Hepatic stellate cell (primary cell): ENCODE measurements around the gene HEYL.

Experiments
- DNase-seq: peaks from one replicate; pipeline ENCODE4 v3.0.0; 2011; ENCODE audit warnings: low spot score

Gene HEYL

GRCh38 chr1:39666772-39667171 lies 27.3 kb upstream of the HEYL start:
- no peak for DNase-seq

GRCh38 chr1:39663559-39663958 lies 24.1 kb upstream of the HEYL start:
- no peak for DNase-seq

- DNase-seq, result no peak
These were observed 23.4 kb upstream of the HEYL start for GRCh38 chr1:39662861-39663260.

- DNase-seq, result no peak
These were observed 20.1 kb upstream of the HEYL start for GRCh38 chr1:39659538-39659937.

GRCh38 chr1:39659110-39659509 lies 19.7 kb upstream of the HEYL start:
- DNase-seq, result no peak

- peak; percentile 67 for DNase-seq
These were observed 18.6 kb upstream of the HEYL start for GRCh38 chr1:39657923-39658485.

GRCh38 chr1:39657402-39657801 lies 18.0 kb upstream of the HEYL start:
- DNase-seq, result peak; percentile 59

- DNase-seq, result no peak
These were observed 16.9 kb upstream of the HEYL start for GRCh38 chr1:39656391-39656790.

- no peak for DNase-seq
These were observed 16.3 kb upstream of the HEYL start for GRCh38 chr1:39655578-39656268.

GRCh38 chr1:39654291-39654690 lies 14.8 kb upstream of the HEYL start:
- no peak for DNase-seq

- no peak for DNase-seq
These were observed 14.1 kb upstream of the HEYL start for GRCh38 chr1:39653546-39654031.

GRCh38 chr1:39652554-39652953 lies 13.1 kb upstream of the HEYL start:
- no peak for DNase-seq

GRCh38 chr1:39652105-39652504 lies 12.7 kb upstream of the HEYL start:
- DNase-seq, result no peak

- no peak for DNase-seq
These were observed 11.0 kb upstream of the HEYL start for GRCh38 chr1:39650431-39650830.

GRCh38 chr1:39649636-39650185 lies 10.3 kb upstream of the HEYL start:
- DNase-seq, result no peak

GRCh38 chr1:39648496-39648895 lies 9.1 kb upstream of the HEYL start:
- DNase-seq, result no peak

GRCh38 chr1:39647247-39647646 lies 7.8 kb upstream of the HEYL start:
- DNase-seq, result no peak

GRCh38 chr1:39646232-39647081 lies 7.0 kb upstream of the HEYL start:
- DNase-seq, result peak; percentile 83

GRCh38 chr1:39645411-39646043 lies 6.1 kb upstream of the HEYL start:
- DNase-seq, result no peak

- DNase-seq, result no peak
These were observed 4.3 kb upstream of the HEYL start for GRCh38 chr1:39643705-39644104.

GRCh38 chr1:39642796-39643195 lies 3.4 kb upstream of the HEYL start:
- DNase-seq, result peak; percentile 70

- DNase-seq, result no peak
These were observed 1.4 kb upstream of the HEYL start for GRCh38 chr1:39640861-39641260.
